Nephron (organoid): ENCODE data around the gene CASP8AP2.
"Not testable (repeated sequence)": the region's sequence is repeated elsewhere in the genome, so short reads cannot be mapped to it uniquely, and the experiment has no call there.

Experiments
- H3K27ac Mint-ChIP-seq, 3 experiments: 2 replicates each; pipeline ENCODE4 v1.8.0; 2020; ENCODE audit warnings: mixed read lengths in 3 of 3, mild to moderate bottlenecking in 2 of 3, moderate library complexity in 1 of 3
- H3K27me3 Mint-ChIP-seq: 2 replicates; pipeline ENCODE4 v1.8.0; 2021; ENCODE audit warnings: low read depth, mild to moderate bottlenecking, moderate library complexity, mixed read lengths
- H3K36me3 Mint-ChIP-seq: 2 replicates; pipeline ENCODE4 v1.8.0; 2020; ENCODE audit warnings: low read depth, mixed read lengths
- H3K4me1 Mint-ChIP-seq: 2 replicates; pipeline ENCODE4 v1.8.0; 2020; ENCODE audit warnings: mixed read lengths
- H3K4me3 Mint-ChIP-seq, 3 experiments: 2 replicates each; pipeline ENCODE4 v1.8.0; 2020; ENCODE audit warnings: mild to moderate bottlenecking in 3 of 3, mixed read lengths in 3 of 3, moderate library complexity in 2 of 3
- H3K9me3 Mint-ChIP-seq: 2 replicates; pipeline ENCODE4 v1.8.0; 2020; ENCODE audit warnings: mixed read lengths
- TF ChIP-seq, protein P1 (sequence below), 3 experiments: fragments of 200-600 bp; sonication (generic); IDR thresholded peaks; one replicate each; pipeline ENCODE4 v1.5.0; 2021; ENCODE audit warnings: antibody characterized with exemption in 3 of 3; ENCODE audit not compliant: unreplicated experiment in 3 of 3

Gene CASP8AP2

DNA sequence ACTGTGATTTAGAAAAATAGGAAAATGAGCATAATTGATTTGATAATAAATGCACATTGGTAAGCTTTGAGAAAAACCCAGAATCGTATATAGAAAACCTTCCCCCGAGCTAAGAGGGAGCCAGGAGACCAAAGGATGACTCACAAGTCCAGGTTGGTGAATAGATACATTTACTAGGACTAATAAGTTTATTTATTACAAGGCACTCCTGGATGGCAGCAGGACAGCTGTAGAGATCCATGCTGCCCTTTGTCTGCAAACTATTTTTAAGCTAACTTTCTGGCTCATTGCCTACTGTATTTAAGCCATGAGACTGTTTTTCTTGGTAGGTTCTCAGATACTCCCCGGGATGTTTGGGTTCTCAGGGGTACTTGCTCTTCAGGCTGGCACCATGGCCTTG is 13.4 kb downstream of the CASP8AP2 start:
- no peak overlapping the region for H3K4me3 Mint-ChIP-seq
- H3K4me1 Mint-ChIP-seq, result peaks cover 26% of the 10 kb centered on the region
- TF ChIP-seq, protein P1, sequence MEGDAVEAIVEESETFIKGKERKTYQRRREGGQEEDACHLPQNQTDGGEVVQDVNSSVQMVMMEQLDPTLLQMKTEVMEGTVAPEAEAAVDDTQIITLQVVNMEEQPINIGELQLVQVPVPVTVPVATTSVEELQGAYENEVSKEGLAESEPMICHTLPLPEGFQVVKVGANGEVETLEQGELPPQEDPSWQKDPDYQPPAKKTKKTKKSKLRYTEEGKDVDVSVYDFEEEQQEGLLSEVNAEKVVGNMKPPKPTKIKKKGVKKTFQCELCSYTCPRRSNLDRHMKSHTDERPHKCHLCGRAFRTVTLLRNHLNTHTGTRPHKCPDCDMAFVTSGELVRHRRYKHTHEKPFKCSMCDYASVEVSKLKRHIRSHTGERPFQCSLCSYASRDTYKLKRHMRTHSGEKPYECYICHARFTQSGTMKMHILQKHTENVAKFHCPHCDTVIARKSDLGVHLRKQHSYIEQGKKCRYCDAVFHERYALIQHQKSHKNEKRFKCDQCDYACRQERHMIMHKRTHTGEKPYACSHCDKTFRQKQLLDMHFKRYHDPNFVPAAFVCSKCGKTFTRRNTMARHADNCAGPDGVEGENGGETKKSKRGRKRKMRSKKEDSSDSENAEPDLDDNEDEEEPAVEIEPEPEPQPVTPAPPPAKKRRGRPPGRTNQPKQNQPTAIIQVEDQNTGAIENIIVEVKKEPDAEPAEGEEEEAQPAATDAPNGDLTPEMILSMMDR (IDR thresholded peaks at IDR 0.05; ENCODE audit: unreplicated experiment in 3 of 3), result no peak
- peak overlapping the region; percentile 18 to 89 (median 56) for H3K27ac Mint-ChIP-seq
- H3K27me3 Mint-ChIP-seq, result no peaks in the 10 kb centered on the region
- peaks cover 18% of the 10 kb centered on the region for H3K36me3 Mint-ChIP-seq
- H3K9me3 Mint-ChIP-seq, result no peaks in the 10 kb centered on the region

DNA sequence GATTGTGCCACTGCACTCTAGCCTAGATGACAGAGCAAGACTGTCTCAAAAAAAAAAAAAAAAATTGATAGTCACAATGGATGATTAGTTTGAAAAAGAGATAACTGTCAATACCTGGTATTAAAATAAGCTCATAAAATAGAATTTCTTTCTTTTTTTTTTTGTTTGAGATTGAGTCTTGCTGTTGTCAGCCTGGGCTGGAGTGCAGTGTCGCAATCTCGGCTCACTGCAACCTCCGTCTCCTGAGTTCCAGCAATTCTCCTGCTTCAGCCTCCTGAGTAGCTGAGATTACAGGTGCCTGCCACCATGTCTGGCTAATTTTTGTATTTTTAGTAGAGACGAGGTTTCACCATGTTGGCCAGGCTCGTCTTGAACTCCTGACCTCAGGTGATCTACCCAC is 17.8 kb downstream of the CASP8AP2 start:
- H3K9me3 Mint-ChIP-seq, result not testable (repeated sequence)

GRCh38 chr6:89853068-89853467 is 23.4 kb downstream of the CASP8AP2 start:
- Mint-ChIP-seq H3K4me1 (no peaks in the 10 kb centered on the region), H3K27me3 (no peaks in the 10 kb centered on the region), H3K4me3 (no peak overlapping the region), H3K9me3 (no peaks in the 10 kb centered on the region), H3K36me3 (peaks cover 61% of the 10 kb centered on the region), H3K27ac (no peak overlapping the region)
- TF ChIP-seq, protein P1 (IDR thresholded peaks at IDR 0.05; ENCODE audit: unreplicated experiment in 3 of 3), result no peak

More for the DNA sequence above, 17.8 kb downstream of the CASP8AP2 start:
- H3K36me3 Mint-ChIP-seq, result peaks cover 35% of the 10 kb centered on the region
- H3K27ac Mint-ChIP-seq, H3K27me3 Mint-ChIP-seq, H3K4me3 Mint-ChIP-seq: not testable (repeated sequence)
- H3K4me1 Mint-ChIP-seq, result peaks cover 11% of the 10 kb centered on the region

DNA sequence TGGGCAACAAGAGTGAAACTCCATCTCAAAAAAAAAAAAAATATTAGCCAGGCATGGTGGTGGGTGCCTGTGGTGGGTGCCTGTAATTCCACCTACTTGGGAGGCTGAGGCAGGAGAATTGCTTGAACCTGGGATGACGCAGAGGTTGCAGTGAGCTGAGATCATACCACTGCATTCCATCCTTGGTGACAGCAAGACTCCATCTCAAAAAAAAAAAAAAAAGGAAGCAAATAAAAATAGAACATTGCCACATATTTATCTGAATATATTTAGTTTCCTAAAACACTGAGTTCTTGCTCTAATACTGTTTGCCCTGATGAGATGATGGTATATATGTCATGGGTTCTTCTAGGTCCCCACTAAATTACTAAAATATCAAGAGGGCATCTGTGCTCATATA is 28.4 kb downstream of the CASP8AP2 start:
- H3K9me3 Mint-ChIP-seq, result peaks cover 2% of the 10 kb centered on the region
- H3K36me3 Mint-ChIP-seq, result peaks cover 65% of the 10 kb centered on the region
- H3K27me3 Mint-ChIP-seq, result no peaks in the 10 kb centered on the region
- H3K4me3 Mint-ChIP-seq, result no peak overlapping the region
- no peak overlapping the region for H3K27ac Mint-ChIP-seq
- TF ChIP-seq, protein P1 (IDR thresholded peaks at IDR 0.05; ENCODE audit: unreplicated experiment in 3 of 3), result no peak
- no peaks in the 10 kb centered on the region for H3K4me1 Mint-ChIP-seq

DNA sequence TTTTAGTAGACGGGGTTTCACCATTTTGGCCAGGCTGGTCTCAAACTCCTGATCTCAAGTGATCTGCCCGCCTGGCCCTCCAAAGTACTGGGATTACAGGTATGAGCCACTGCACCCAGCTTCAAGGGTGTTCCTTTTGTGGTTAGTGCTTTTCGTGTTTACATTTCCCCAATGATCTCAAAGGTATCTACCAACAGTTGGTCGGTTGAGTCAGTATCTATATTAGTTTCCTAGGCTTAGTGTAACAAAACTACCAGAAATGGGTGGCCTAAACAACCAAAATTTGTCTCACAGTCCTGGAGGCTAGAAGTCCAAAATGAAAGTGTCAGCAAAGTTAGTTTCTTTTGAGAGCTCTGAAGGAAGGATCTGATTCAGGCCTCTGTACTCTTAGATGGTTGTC is 30.1 kb downstream of the CASP8AP2 start:
- H3K9me3 Mint-ChIP-seq, result peaks cover 2% of the 10 kb centered on the region
- H3K27ac Mint-ChIP-seq, result no peak overlapping the region
- H3K4me3 Mint-ChIP-seq, result no peak overlapping the region
- TF ChIP-seq, protein P1 (IDR thresholded peaks at IDR 0.05; ENCODE audit: unreplicated experiment in 3 of 3), result no peak
- no peaks in the 10 kb centered on the region for H3K4me1 Mint-ChIP-seq
- H3K36me3 Mint-ChIP-seq, result peaks cover 68% of the 10 kb centered on the region
- H3K27me3 Mint-ChIP-seq, result no peaks in the 10 kb centered on the region

DNA sequence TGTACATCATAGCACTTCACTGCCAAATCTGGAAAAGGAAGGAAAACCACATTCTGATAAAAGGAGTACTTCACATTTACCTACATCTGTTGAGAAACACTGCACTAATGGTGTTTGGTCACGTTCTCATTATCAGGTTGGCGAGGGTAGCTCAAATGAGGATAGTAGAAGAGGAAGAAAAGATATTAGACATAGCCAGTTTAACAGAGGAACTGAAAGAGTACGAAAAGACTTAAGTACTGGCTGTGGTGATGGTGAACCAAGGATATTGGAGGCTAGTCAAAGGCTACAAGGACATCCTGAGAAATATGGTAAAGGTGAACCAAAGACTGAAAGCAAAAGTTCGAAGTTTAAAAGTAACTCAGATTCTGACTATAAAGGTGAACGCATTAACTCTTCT is 32.6 kb downstream of the CASP8AP2 start:
- no peak overlapping the region for H3K27ac Mint-ChIP-seq
- H3K4me3 Mint-ChIP-seq, result no peak overlapping the region
- TF ChIP-seq, protein P1 (IDR thresholded peaks at IDR 0.05; ENCODE audit: unreplicated experiment in 3 of 3), result no peak
- no peaks in the 10 kb centered on the region for H3K27me3 Mint-ChIP-seq
- H3K36me3 Mint-ChIP-seq, result peaks cover 71% of the 10 kb centered on the region
- peaks cover 2% of the 10 kb centered on the region for H3K9me3 Mint-ChIP-seq
- no peaks in the 10 kb centered on the region for H3K4me1 Mint-ChIP-seq
